ENCODE measurements around the gene MCM5. TPM values are rescaled to one million over a fixed set of nuclear protein-coding genes. Genes with fewer than 3 reads are reported as not detected.

MCM5 gene
- total RNA-seq = 10 to 100 TPM in 2 of 4 donors, 1 to 10 TPM in 2; 7.4 to 15.8 (median 11.0) TPM
- polyA plus RNA-seq = 7.3 TPM
- long read RNA-seq, donor 1, transcript MCM5-201 (17 exons, 3,534 nt) = major isoform, 32 of 50 reads
- long read RNA-seq, donor 1, partial matches to known transcripts = 13 of 50 reads
- long read RNA-seq, donor 1, other reads (novel, unspliced or antisense) = 5 of 50 reads
- long read RNA-seq, donor 2, transcript MCM5-201 (17 exons, 3,534 nt) = major isoform, 19 of 27 reads
- long read RNA-seq, donor 2, partial matches to known transcripts = 6 of 27 reads
- long read RNA-seq, donor 2, other reads (novel, unspliced or antisense) = 2 of 27 reads
- long read RNA-seq, donor 3, transcript MCM5-201 (17 exons, 3,534 nt) = major isoform, 44 of 65 reads
- long read RNA-seq, donor 3, partial matches to known transcripts = 16 of 65 reads
- long read RNA-seq, donor 3, other reads (novel, unspliced or antisense) = 5 of 65 reads
- long read RNA-seq, donor 4, transcript MCM5-201 (17 exons, 3,534 nt) = major isoform, 13 of 19 reads
- long read RNA-seq, donor 4, partial matches to known transcripts = 4 of 19 reads
- long read RNA-seq, donor 4, other reads (novel, unspliced or antisense) = 2 of 19 reads

DNA sequence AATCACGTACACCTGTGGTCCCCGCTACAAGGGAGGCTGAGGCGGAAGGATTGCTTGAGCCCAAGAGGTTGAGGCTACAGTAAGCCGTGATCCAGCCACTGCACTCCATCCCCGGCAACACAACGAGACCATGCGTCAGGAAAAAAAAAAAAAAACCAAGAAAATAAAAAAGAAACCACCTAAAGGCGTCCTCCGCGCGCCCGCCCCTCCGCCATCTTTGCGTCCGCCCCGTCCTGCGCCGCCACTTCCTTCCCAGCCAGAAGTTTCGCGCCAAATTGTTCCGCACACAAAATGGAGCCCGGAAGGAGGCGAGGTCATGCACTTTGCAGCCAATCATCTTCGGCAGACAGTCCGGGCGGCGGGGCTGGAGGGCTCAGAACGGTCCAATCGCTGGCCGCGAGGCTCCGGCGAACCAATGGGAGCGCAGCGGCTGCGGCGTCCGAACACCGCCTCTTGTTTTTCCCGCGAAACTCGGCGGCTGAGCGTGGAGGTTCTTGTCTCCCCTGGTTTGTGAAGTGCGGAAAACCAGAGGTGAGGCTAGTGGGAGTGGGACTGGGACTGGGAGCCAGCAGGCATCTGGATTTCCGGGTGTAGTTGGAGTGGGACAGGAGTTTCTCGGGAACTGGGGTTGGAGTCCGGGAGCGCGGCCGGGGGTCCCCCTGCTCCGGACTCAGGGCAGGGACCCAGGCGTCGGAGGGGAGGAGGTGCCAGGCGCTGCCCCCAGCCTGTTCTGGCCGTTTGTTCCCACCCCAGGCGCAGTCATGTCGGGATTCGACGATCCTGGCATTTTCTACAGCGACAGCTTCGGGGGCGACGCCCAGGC, at the start of gene MCM5:
TSS of gene MCM5 (plus strand) at position 463 of the 823 bp plus-strand sequence. CDS start at position 762, 299 bp downstream.
- Histone ChIP-seq H3K4me3 (ENCODE audit: low read length) (peak within 1 kb of the TSS; percentile 78), H3K9me3 (ENCODE audit: control insufficient read depth, low read length) (no peaks in the 10 kb centered on the region), H3K27me3 (ENCODE audit: control insufficient read depth, insufficient read depth) (no peaks in the 10 kb centered on the region), H3K4me1 (ENCODE audit: control insufficient read depth, insufficient read depth, low read length) (no peaks in the 10 kb centered on the region), H3K27ac (ENCODE audit: low read length) (no peak within 1 kb of the TSS)
- intact Hi-C loops (cut with DNase I) = no loop called here
- WGBS = 2% methylated on average over 64 of the region's 64 CpGs
- ATAC-seq (peak; percentile 99), DNase-seq (peak; percentile 98 to 99 (median 99))

DNA sequence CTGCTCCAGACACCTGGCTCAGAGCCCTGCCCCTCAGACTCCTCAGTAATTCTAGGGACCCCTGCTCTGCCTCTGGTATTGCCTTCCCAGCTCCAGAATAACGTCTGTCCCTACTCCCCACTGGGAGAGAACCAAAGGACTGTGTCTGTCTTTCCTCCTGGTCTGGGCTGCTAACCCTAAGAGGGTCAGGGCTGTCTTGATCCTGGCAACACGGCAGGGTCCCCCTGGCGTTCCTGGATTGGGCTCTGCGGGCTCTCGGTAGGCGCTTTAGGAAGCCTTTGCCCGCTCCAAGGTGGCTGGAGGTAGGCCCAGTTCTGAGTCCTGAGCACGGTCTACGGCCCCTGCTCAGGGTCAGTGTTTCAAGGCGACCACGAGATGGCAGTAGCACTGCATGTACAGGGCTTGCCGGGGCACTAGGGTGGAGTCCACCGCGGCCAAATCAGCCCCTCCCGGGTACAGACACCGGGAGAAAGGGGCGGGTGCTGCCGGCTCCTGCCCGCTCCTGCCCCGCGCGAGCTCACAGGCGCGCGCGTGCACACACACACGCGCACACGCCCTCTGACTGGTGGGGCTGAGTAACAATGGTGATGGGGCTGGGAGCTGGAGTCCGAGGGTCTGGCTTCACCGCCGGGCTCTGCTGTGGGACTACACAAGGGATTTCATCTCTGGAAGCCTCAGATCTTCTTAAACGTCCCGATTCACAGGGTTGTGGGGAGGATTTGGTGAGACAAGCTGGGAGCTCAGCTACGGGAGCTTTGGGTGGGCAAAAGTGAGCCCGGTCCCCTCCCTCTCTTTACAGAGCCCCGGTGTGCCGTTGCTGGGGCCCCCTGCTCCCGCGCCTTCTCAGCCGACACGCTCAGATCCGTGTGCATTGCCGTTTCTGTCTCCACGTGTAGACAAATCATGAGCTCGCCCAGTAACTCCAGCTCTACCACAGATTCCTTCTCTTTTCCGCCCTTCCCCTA, 49.1 kb upstream of the MCM5 start:
- H3K9me3 ChIP-seq (ENCODE audit: control insufficient read depth, low read length) = no peaks in the 10 kb centered on the region
- no peaks in the 10 kb centered on the region for H3K27me3 ChIP-seq (ENCODE audit: control insufficient read depth, insufficient read depth)
- ATAC-seq (peak; percentile 90), DNase-seq (peak; percentile 94 to 96 (median 95))
- intact Hi-C loops (cut with DNase I) = loop anchor here in 3 of 4 donors (5.0 to 10.0 kb wide), 2 partner anchors 231 to 234 kb away; no protein-coding TSS in a partner anchor
- WGBS = under 1% methylated on average over 47 of the region's 47 CpGs
- H3K4me1 ChIP-seq (ENCODE audit: control insufficient read depth, insufficient read depth, low read length) = peaks cover 2% of the 10 kb centered on the region
- peak overlapping the region; percentile 25 for H3K27ac ChIP-seq (ENCODE audit: low read length)
- peak overlapping the region; percentile 47 for H3K4me3 ChIP-seq (ENCODE audit: low read length)

DNA sequence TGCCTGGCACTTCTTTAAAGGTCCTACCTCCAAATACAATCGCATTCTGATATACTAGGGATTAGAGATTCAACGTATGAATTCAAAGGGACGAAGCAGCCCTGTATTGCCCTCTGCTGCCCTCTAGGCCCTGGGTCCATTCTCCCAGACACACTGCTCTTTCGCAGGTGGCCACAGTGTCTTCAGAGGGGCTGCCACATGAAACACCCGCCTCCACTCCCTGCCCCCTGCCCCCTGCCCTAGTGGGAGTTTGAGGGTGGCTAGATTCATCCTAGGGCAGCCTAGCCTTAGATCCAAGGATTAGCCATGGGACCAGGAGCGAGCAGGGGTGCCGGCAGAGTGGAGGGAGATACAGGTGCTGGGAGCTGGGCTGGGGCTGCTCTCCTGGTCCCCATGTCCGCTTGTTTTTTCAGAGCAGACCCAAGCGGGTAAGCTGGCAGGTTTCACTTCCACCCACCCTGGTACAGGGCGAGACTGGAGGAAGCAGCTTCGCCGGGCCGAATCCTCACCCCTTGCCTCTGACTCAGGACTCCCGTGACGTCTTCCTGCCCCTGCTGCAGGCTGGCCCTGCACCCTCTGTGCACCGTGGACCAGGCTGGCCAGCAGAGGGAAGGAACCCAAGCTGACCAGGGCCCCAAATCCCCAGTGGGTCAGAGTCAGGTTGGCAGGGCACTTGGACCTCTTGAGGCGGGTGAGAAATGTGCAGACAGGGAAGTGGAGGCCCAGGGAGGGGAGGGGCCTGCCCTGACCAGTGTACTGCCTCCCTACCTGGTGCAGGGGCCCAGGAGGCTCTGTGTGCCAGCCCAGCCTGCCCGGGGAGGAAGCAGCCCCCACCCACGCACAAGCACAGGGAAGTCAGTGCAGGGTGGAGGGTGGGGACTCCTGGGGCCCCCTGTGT, 47.5 kb upstream of the MCM5 start:
- H3K9me3 ChIP-seq (ENCODE audit: control insufficient read depth, low read length) = no peaks in the 10 kb centered on the region
- no peak overlapping the region for H3K4me3 ChIP-seq (ENCODE audit: low read length)
- intact Hi-C loops (cut with DNase I) = loop anchor here in 3 of 4 donors (5.0 to 10.0 kb wide), 2 partner anchors 230 to 232 kb away; no protein-coding TSS in a partner anchor
- no peaks in the 10 kb centered on the region for H3K27me3 ChIP-seq (ENCODE audit: control insufficient read depth, insufficient read depth)
- H3K27ac ChIP-seq (ENCODE audit: low read length) = no peak overlapping the region
- WGBS = 55% methylated on average over 19 of the region's 19 CpGs
- DNase-seq = peak; percentile 74 to 89 (median 87)
- peaks cover 2% of the 10 kb centered on the region for H3K4me1 ChIP-seq (ENCODE audit: control insufficient read depth, insufficient read depth, low read length)
- peak; percentile 29 to 36 for ATAC-seq

- Histone ChIP-seq H3K9me3 (ENCODE audit: control insufficient read depth, low read length) (no peaks in the 10 kb centered on the region), H3K27me3 (ENCODE audit: control insufficient read depth, insufficient read depth) (no peaks in the 10 kb centered on the region), H3K4me3 (ENCODE audit: low read length) (no peak overlapping the region), H3K27ac (ENCODE audit: low read length) (no peak overlapping the region), H3K4me1 (ENCODE audit: control insufficient read depth, insufficient read depth, low read length) (peaks cover 2% of the 10 kb centered on the region)
- no peak for ATAC-seq
- intact Hi-C loops (cut with DNase I) = loop anchor here in 3 of 4 donors (5.0 to 10.0 kb wide), 2 partner anchors 229 to 231 kb away; no protein-coding TSS in a partner anchor
- WGBS = 67% methylated on average over 12 of the region's 12 CpGs
- DNase-seq = peak in 2 of 3 donors; percentile 71 to 73
Measured at GRCh38 chr22:35353318-35353717, 46.6 kb upstream of the MCM5 start.

- Histone ChIP-seq H3K4me3 (ENCODE audit: low read length) (no peak overlapping the region), H3K27ac (ENCODE audit: low read length) (no peak overlapping the region), H3K27me3 (ENCODE audit: control insufficient read depth, insufficient read depth) (no peaks in the 10 kb centered on the region), H3K4me1 (ENCODE audit: control insufficient read depth, insufficient read depth, low read length) (peaks cover 2% of the 10 kb centered on the region), H3K9me3 (ENCODE audit: control insufficient read depth, low read length) (no peaks in the 10 kb centered on the region)
- 83% methylated on average over 4 of the region's 4 CpGs for WGBS
- intact Hi-C loops (cut with DNase I) = loop anchor here in 3 of 4 donors (5.0 to 10.0 kb wide), 2 partner anchors 228 to 231 kb away; no protein-coding TSS in a partner anchor
- DNase-seq = peak in 1 of 3 donors; percentile 23
- no peak for ATAC-seq
Measured at GRCh38 chr22:35354068-35354467, 45.9 kb upstream of the MCM5 start.

DNA sequence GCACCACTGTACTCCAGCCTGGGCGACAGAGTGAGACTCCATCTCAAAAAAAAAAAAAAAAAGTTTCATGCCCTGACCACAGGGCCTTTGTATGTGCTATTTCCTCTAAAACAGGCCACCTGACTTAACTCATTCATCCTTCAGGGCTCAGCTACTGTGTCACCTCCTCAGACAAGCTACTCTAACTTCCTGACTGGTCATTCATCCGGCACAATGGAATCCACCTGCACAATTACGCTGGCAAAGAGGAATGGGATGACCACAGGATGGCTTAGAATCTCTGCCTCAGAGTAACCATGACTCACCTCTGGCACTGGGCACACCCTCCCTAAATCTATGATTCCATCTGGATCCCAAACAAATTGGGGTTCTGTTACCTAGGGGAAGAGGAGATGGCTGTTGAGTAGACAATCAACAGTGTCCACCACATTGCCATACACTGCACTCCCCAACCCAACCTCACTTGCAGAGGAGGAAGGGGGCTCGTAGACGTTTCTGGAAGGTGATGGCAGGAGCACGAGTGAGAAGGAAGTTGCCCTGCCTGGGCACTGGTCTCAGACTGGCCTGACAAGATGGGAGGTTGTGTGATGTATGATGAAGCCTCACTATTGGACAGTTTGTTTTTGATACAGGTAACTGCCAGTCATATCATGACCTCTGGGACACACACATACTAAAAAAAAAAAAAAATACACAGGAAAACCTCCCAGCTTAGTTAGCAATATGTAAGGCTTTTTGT, 41.9 kb upstream of the MCM5 start:
- Histone ChIP-seq H3K4me1 (ENCODE audit: control insufficient read depth, insufficient read depth, low read length) (no peaks in the 10 kb centered on the region), H3K9me3 (ENCODE audit: control insufficient read depth, low read length) (no peaks in the 10 kb centered on the region), H3K27me3 (ENCODE audit: control insufficient read depth, insufficient read depth) (no peaks in the 10 kb centered on the region), H3K4me3 (ENCODE audit: low read length) (no peak overlapping the region), H3K27ac (ENCODE audit: low read length) (no peak overlapping the region)
- intact Hi-C loops (cut with DNase I) = loop anchor here in 2 of 4 donors (10.0 kb wide), 1 partner anchor 227 kb away; no protein-coding TSS in a partner anchor
- DNase-seq (no peak), ATAC-seq (no peak)
- 65% methylated on average over 6 of the region's 6 CpGs for WGBS

GRCh38 chr22:35359380-35360065, 40.4 kb upstream of the MCM5 start:
- H3K27me3 ChIP-seq (ENCODE audit: control insufficient read depth, insufficient read depth) = no peaks in the 10 kb centered on the region
- no peak for ATAC-seq
- DNase-seq = no peak

DNA sequence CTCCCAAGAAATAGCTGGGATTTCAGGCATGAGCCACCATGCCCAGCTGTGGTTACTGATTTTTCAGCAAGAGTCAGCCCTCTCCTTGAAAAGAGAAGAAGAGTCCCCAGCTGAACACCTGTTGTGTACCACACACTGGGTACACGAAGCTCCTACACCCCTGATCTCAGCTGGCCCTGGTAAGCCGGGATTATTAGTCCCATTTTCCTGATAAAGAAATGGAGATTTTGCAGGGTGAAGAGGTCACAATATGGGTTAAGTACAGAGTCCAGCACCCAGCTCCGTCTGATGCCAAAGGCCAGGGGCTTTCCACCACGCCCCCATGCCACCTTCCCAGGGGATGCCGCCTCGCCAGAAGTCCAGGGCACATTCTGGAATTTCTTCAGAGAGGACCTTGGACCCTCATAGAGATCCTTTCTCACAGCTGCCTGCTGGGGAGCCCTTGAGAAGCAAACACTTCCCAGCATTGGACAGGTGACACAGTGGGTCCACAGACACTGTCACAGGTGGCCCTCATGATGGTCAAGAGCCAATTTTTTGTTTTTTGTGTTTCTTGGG, 38.9 kb upstream of the MCM5 start:
- 52% methylated on average over 6 of the region's 6 CpGs for WGBS
- no peak for ATAC-seq
- Histone ChIP-seq H3K4me3 (ENCODE audit: low read length) (no peak overlapping the region), H3K27me3 (ENCODE audit: control insufficient read depth, insufficient read depth) (no peaks in the 10 kb centered on the region), H3K9me3 (ENCODE audit: control insufficient read depth, low read length) (no peaks in the 10 kb centered on the region), H3K4me1 (ENCODE audit: control insufficient read depth, insufficient read depth, low read length) (no peaks in the 10 kb centered on the region), H3K27ac (ENCODE audit: low read length) (no peak overlapping the region)
- no peak for DNase-seq
- intact Hi-C loops (cut with DNase I) = no loop called here

More at GRCh38 chr22:35359380-35360065, 40.4 kb upstream of the MCM5 start:
- intact Hi-C loops (cut with DNase I) = loop anchor here in 2 of 4 donors (10.0 kb wide), 1 partner anchor 225 kb away; no protein-coding TSS in a partner anchor
- Histone ChIP-seq H3K9me3 (ENCODE audit: control insufficient read depth, low read length) (no peaks in the 10 kb centered on the region), H3K4me1 (ENCODE audit: control insufficient read depth, insufficient read depth, low read length) (no peaks in the 10 kb centered on the region), H3K27ac (ENCODE audit: low read length) (no peak overlapping the region), H3K4me3 (ENCODE audit: low read length) (no peak overlapping the region)
- 89% methylated on average over 9 of the region's 9 CpGs for WGBS
